Measurements from ENCODE around the gene NLGN1. TPM values are rescaled to one million over a fixed set of nuclear protein-coding genes. Genes with fewer than 3 reads are reported as not detected.

Gene NLGN1
- polyA plus RNA-seq, 1 donor from 2014 or later: 2.7 TPM

DNA sequence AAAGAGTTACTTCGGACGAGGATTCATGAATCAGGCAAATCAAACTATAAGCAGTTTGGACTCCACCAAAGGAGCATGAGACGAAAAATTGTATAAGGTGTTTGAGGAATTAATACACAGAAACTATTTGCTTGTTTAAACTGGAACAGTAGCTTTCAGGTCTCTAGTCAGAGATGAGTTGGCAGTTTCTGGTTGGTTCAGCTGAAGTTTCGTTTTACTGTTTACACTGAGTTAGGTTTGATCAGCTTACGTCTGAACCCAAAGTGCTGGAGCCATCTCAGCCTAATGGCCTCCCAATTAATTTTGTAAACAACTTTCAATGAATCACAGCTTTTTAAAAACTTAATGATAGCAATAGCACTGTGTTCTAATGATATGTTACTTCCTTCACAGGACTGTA is 703.7 kb downstream of the NLGN1 start:
- Histone ChIP-seq H3K9me2 (ENCODE audit: insufficient read depth, low read length) (no peaks in the 10 kb centered on the region), H4K20me1 (ENCODE audit: insufficient read depth) (no peaks in the 10 kb centered on the region), H3K4me3 (ENCODE audit: low read length) (no peak overlapping the region), H2AFZ (ENCODE audit: low read depth, low read length) (no peak overlapping the region), H3K27ac (ENCODE audit: low read length) (no peak overlapping the region), H3K79me2 (replicated peaks; ENCODE audit: insufficient read depth, low read length) (no peaks in the 10 kb centered on the region), H3K4me2 (ENCODE audit: low read length) (no peak overlapping the region), H3K9me3 (ENCODE audit: low read length) (no peaks in the 10 kb centered on the region), H3K36me3 (ENCODE audit: insufficient read depth, low read length) (no peaks in the 10 kb centered on the region), H3K9ac (ENCODE audit: low read length) (no peak overlapping the region), H3K27me3 (ENCODE audit: insufficient read depth, low read depth, low read length) (no peaks in the 10 kb centered on the region), H3F3A (ENCODE audit: insufficient read depth, low read length, poor library complexity, severe bottlenecking) (no peaks in the 10 kb centered on the region)
- TF ChIP-seq, protein P1, sequence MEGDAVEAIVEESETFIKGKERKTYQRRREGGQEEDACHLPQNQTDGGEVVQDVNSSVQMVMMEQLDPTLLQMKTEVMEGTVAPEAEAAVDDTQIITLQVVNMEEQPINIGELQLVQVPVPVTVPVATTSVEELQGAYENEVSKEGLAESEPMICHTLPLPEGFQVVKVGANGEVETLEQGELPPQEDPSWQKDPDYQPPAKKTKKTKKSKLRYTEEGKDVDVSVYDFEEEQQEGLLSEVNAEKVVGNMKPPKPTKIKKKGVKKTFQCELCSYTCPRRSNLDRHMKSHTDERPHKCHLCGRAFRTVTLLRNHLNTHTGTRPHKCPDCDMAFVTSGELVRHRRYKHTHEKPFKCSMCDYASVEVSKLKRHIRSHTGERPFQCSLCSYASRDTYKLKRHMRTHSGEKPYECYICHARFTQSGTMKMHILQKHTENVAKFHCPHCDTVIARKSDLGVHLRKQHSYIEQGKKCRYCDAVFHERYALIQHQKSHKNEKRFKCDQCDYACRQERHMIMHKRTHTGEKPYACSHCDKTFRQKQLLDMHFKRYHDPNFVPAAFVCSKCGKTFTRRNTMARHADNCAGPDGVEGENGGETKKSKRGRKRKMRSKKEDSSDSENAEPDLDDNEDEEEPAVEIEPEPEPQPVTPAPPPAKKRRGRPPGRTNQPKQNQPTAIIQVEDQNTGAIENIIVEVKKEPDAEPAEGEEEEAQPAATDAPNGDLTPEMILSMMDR (IDR thresholded peaks at IDR 0.05; ENCODE audit: poor library complexity, severe bottlenecking): no peak
- TF ChIP-seq MXI1 (conservative IDR thresholded peaks at IDR 0.05; ENCODE audit: poor library complexity, severe bottlenecking): no peak

DNA sequence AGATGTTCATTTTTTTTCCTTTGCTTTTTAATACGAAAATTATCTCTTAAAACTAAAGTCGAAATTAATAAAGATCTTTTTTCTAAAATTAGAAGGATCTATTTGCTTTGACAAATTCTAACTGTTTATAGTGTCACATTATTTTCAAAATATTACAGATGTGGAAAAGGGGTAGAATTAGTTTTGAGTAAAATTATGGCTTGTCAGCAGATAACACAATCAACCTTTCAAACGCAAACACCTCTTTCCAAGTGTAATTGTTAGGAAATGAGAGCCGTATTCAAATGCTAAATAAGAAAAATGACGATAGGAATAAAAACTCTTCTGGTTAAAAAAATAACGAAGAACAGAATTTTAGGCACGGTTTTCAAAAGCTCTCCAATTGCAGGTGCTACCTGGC is 704.7 kb downstream of the NLGN1 start:
- H3K27me3 ChIP-seq (ENCODE audit: insufficient read depth, low read depth, low read length): no peaks in the 10 kb centered on the region
- no peak overlapping the region for H3K4me2 ChIP-seq (ENCODE audit: low read length)
- H2AFZ ChIP-seq (ENCODE audit: low read depth, low read length): no peak overlapping the region
- no peaks in the 10 kb centered on the region for H4K20me1 ChIP-seq (ENCODE audit: insufficient read depth)
- no peak for TF ChIP-seq SMC3 (conservative IDR thresholded peaks at IDR 0.05; ENCODE audit: poor library complexity)
- no peak for TF ChIP-seq MXI1 (conservative IDR thresholded peaks at IDR 0.05; ENCODE audit: poor library complexity, severe bottlenecking)
- H3K9me2 ChIP-seq (ENCODE audit: insufficient read depth, low read length): no peaks in the 10 kb centered on the region
- no peaks in the 10 kb centered on the region for H3K79me2 ChIP-seq (replicated peaks; ENCODE audit: insufficient read depth, low read length)
- H3K9ac ChIP-seq (ENCODE audit: low read length): no peak overlapping the region
- no peaks in the 10 kb centered on the region for H3F3A ChIP-seq (ENCODE audit: insufficient read depth, low read length, poor library complexity, severe bottlenecking)
- no peaks in the 10 kb centered on the region for H3K36me3 ChIP-seq (ENCODE audit: insufficient read depth, low read length)
- no peak overlapping the region for H3K4me3 ChIP-seq (ENCODE audit: low read length)
- no peaks in the 10 kb centered on the region for H3K9me3 ChIP-seq (ENCODE audit: low read length)
- H3K27ac ChIP-seq (ENCODE audit: low read length): no peak overlapping the region

DNA sequence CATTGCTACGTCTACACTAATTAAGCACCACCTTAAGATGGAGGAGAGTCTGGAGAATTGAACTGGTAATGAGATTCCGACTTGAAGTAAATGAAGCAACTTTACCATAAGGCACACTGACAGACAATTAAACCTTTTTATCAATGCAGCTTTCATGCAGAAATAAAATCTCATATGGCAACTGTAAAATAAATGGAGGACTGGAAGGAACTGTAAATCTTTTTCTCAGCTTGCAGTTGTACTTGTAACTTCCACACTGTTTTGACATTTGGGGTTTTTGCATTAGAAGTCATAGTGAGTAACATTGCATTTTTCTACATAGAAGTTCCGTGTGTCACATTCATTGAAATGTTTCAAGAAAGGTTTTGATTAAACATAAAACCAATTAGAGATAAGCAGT is 705.3 kb downstream of the NLGN1 start:
- Histone ChIP-seq H3K27me3 (ENCODE audit: insufficient read depth, low read depth, low read length) (no peaks in the 10 kb centered on the region), H3K4me2 (ENCODE audit: low read length) (no peak overlapping the region), H3K27ac (ENCODE audit: low read length) (no peak overlapping the region), H3K4me3 (ENCODE audit: low read length) (no peak overlapping the region), H3K79me2 (replicated peaks; ENCODE audit: insufficient read depth, low read length) (no peaks in the 10 kb centered on the region), H2AFZ (ENCODE audit: low read depth, low read length) (no peak overlapping the region), H3K9me3 (ENCODE audit: low read length) (no peaks in the 10 kb centered on the region), H3K9ac (ENCODE audit: low read length) (no peak overlapping the region), H3K36me3 (ENCODE audit: insufficient read depth, low read length) (no peaks in the 10 kb centered on the region), H3F3A (ENCODE audit: insufficient read depth, low read length, poor library complexity, severe bottlenecking) (no peaks in the 10 kb centered on the region), H4K20me1 (ENCODE audit: insufficient read depth) (no peaks in the 10 kb centered on the region), H3K9me2 (ENCODE audit: insufficient read depth, low read length) (no peaks in the 10 kb centered on the region)
- TF ChIP-seq POLR2AphosphoS5 (IDR thresholded peaks at IDR 0.05) (no peak), EP300 (conservative IDR thresholded peaks at IDR 0.05; ENCODE audit: poor library complexity, severe bottlenecking) (peak; percentile 24)

DNA sequence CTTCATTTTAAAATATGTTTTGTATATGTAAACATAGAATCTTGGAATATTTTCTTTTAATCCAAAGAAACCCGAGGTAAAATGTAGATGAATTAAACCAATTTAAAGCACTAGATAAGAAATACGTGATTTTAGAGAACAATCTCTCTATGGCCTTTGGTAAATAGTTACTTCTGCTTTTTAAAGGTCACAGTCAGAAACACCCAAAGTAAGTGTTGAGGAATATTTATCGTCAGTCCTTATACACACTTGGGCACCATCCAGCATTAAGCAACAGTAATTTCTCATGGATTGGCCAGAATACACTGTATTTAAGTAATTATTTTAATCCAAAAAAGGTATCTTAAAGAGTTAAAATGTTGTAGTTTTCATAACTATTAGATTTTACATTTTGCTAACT is 713.2 kb downstream of the NLGN1 start:
- H3F3A ChIP-seq (ENCODE audit: insufficient read depth, low read length, poor library complexity, severe bottlenecking): no peaks in the 10 kb centered on the region
- no peak overlapping the region for H3K4me3 ChIP-seq (ENCODE audit: low read length)
- TF ChIP-seq MXI1 (conservative IDR thresholded peaks at IDR 0.05; ENCODE audit: poor library complexity, severe bottlenecking): no peak
- no peak for TF ChIP-seq EP300 (conservative IDR thresholded peaks at IDR 0.05; ENCODE audit: poor library complexity, severe bottlenecking)
- no peaks in the 10 kb centered on the region for H3K9me2 ChIP-seq (ENCODE audit: insufficient read depth, low read length)
- no peaks in the 10 kb centered on the region for H3K9me3 ChIP-seq (ENCODE audit: low read length)
- no peak overlapping the region for H3K9ac ChIP-seq (ENCODE audit: low read length)
- H3K79me2 ChIP-seq (replicated peaks; ENCODE audit: insufficient read depth, low read length): no peaks in the 10 kb centered on the region
- H3K36me3 ChIP-seq (ENCODE audit: insufficient read depth, low read length): no peaks in the 10 kb centered on the region
- H4K20me1 ChIP-seq (ENCODE audit: insufficient read depth): no peaks in the 10 kb centered on the region
- H3K27ac ChIP-seq (ENCODE audit: low read length): no peak overlapping the region
- no peak overlapping the region for H2AFZ ChIP-seq (ENCODE audit: low read depth, low read length)
- no peak overlapping the region for H3K4me2 ChIP-seq (ENCODE audit: low read length)
- no peaks in the 10 kb centered on the region for H3K27me3 ChIP-seq (ENCODE audit: insufficient read depth, low read depth, low read length)

Measured in neural cell (in vitro differentiated cells).